ENCODE results near the gene CAV3.

DNA sequence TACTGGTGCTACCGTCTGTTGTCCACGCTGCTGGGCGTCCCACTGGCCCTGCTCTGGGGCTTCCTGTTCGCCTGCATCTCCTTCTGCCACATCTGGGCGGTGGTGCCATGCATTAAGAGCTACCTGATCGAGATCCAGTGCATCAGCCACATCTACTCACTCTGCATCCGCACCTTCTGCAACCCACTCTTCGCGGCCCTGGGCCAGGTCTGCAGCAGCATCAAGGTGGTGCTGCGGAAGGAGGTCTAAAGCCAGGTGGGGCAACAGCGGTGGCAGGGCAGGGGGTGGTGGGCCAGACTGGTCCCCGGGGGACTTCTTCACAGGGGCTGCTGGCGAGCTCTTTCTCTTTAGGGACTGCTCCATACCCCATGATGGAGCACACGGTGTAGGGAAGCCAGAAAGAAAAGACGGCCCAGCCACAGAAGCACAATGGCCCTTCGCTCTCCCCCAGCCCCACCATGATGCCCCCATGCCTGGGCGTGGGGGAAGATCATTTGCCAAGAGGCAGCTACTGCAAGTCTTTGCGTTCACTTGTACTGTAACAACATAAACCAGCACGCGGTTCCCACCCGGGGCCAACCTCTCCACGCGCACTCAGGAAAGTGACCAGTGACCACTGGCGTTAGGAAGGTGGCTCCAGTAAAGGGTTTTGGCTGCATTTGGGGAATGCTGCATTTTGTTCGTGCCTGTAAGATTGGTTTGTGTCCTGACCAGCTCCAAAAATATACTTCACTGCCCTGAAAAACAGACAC lies 12.2 kb downstream of the CAV3 start:
- TF ChIP-seq CTCF (conservative IDR thresholded peaks at IDR 0.05; ENCODE audit: low read depth, low read length) (no peak), EZH2 (IDR thresholded peaks at IDR 0.05; ENCODE audit: low read length, unreplicated experiment) (no peak), EZH2phosphoT487 (IDR thresholded peaks at IDR 0.05; ENCODE audit: borderline replicate concordance, low read length) (no peak)
